HFF-Myc (cell line): ENCODE measurements around the gene NPDC1.
A peak's percentile ranks its signal among the peaks of the same experiment; 100 is the strongest.
"Not testable (repeated sequence)": the region's sequence is repeated elsewhere in the genome, so short reads cannot be mapped to it uniquely, and the experiment has no call there.

Experiments used
- DNase-seq: peaks from one replicate; pipeline ENCODE4 v3.0.0-alpha.2; 2011; ENCODE audit warnings: low read depth; ENCODE audit errors: extremely low read depth
- H3K4me3 ChIP-seq: replicated peaks from 2 replicates; pipeline ENCODE4 v1.5.1; 2011; ENCODE audit warnings: low read depth, mild to moderate bottlenecking, control low read depth, low read length
- CTCF ChIP-seq: IDR thresholded peaks from 2 replicates; pipeline ENCODE4 v1.5.1; 2012; ENCODE audit warnings: mild to moderate bottlenecking, low read depth, low read length, control low read depth; ENCODE audit errors: missing control alignments

Gene NPDC1

DNA sequence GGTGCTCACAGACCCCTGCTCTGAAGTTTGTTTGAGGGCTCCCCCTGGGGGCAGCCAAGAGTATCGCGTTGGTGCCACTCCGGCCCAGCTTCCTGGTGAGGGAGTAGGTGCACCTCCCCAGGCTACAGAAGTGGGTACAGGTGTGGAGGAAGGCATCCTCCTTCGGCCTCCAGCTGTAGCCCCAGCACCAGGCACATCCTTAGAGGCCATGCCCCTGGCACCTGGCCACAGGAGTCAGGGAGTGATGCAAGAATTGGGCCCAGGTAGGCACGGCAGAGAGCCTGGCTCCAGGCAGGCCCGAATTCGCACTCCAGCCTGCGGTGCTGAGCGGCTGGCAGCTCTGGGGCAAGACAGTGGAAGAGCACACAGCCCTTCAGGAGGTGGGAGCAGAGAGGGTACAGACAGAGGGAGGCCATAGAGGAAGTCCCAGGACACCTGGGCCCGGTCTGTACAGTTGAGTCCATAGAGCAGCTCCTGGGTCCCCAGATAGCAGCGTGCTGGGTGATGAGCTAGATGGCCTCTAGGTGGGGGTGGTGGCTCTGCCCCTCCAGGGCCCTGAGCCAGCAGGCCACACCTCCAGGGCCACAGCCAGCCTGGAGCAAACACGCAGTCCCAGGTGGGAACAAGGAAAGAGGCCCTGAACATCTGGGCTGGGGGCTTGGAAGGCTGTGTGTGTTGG is 22.0 kb upstream of the NPDC1 start:
- DNase-seq, result no peak
- TF ChIP-seq CTCF, result peak; percentile 83
- H3K4me3 ChIP-seq, result peak overlapping the region; percentile 58; the same call in 1 of the 2 replicates

DNA sequence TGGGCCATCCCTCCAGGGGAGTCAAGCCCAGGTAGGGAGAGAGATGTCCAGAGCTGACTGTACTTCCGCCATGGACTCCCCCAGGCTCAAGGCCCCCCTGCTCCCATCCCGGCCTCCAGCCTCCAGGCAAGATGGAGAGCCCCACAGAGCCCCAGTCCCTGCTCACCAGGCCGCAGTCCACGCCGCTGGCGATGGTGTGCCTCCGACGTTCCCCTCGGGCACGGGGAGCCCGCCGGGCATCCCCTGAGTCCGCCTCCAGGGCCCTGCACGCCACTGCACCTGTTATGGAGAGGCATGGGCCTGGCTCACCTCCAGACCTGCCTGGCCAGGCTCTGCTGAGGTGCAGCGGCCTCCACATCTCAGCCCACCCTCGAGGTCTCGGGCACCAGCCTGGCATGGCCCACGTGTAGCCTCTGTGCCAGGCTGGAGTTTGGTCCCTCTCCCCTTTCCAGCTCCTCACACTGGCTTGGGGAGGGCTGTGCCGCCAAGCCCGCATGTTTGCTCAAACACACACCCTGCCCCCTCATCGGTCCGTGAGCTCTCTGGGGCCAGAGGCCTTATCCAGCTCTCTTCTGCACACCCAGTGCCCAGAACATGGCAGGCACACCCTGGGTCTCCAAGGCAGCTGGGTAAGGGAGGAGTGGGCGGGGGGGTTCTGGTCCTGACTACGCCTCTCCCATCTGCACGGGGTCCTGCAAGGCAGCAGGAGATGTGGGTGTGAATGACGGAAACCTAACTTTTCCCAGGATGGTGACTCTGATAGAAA is 20.3 kb upstream of the NPDC1 start:
- TF ChIP-seq CTCF, result no peak
- H3K4me3 ChIP-seq, result no peak overlapping the region
- DNase-seq, result no peak

GRCh38 chr9:137065336-137065967 is 19.5 kb upstream of the NPDC1 start:
- H3K4me3 ChIP-seq, result no peak overlapping the region
- TF ChIP-seq CTCF, result no peak

GRCh38 chr9:137064880-137065164 is 18.8 kb upstream of the NPDC1 start:
- DNase-seq, result no peak
- no peak overlapping the region for H3K4me3 ChIP-seq
- no peak for TF ChIP-seq CTCF

More at GRCh38 chr9:137065336-137065967, 19.5 kb upstream of the NPDC1 start:
- no peak for DNase-seq

GRCh38 chr9:137064027-137064879 is 18.3 kb upstream of the NPDC1 start:
- no peak overlapping the region for H3K4me3 ChIP-seq
- peak; percentile 90 for TF ChIP-seq CTCF
- DNase-seq, result no peak

- TF ChIP-seq CTCF, result no peak
- no peak overlapping the region for H3K4me3 ChIP-seq
- no peak for DNase-seq
Observed at GRCh38 chr9:137063311-137064026, 17.5 kb upstream of the NPDC1 start.

- not testable (repeated sequence) for H3K4me3 ChIP-seq, DNase-seq
Observed at GRCh38 chr9:137062798-137063197, 16.8 kb upstream of the NPDC1 start.
